Kidney epithelial cell (primary cell): Measurements from ENCODE around the gene NMT1. TPM values are rescaled to one million over a fixed set of nuclear protein-coding genes. Genes with fewer than 3 reads are reported as not detected.

Experiments used
- DNase-seq: peaks from one replicate; pipeline ENCODE4 v3.0.0-alpha.2; 2010; ENCODE audit warnings: low read depth
- H3K27me3 ChIP-seq: 2 replicates; pipeline ENCODE4 v1.6.0; 2011; ENCODE audit warnings: low read length; ENCODE audit not compliant: control insufficient read depth, insufficient read depth
- H3K36me3 ChIP-seq: 2 replicates; pipeline ENCODE4 v1.5.1; 2011; ENCODE audit warnings: low read length; ENCODE audit not compliant: control insufficient read depth, insufficient read depth
- H3K4me3 ChIP-seq: 2 replicates; pipeline ENCODE4 v1.5.1; 2011; ENCODE audit warnings: low read depth, mild to moderate bottlenecking, control low read depth, low read length
- CTCF ChIP-seq: IDR thresholded peaks from 2 replicates; pipeline ENCODE4 v1.5.1; 2011; ENCODE audit warnings: mild to moderate bottlenecking, moderate library complexity, low read length, control low read depth, inconsistent platforms; ENCODE audit not compliant: insufficient read depth, poor library complexity, severe bottlenecking
- total RNA-seq: library from RNA; depleted of rRNA; stranded (reverse); fragments of >200 nt; gene quantifications from 2 replicates; pipeline ENCODE4 v1.2.3, GENCODE V29; 2015

Gene NMT1
- total RNA-seq, 1 donor from 2014 or later = 68.0 TPM

GRCh38 chr17:45086391-45086790 lies 25.3 kb downstream of the NMT1 start:
- H3K4me3 ChIP-seq = no peak overlapping the region
- peaks cover 2% of the 10 kb centered on the region for H3K36me3 ChIP-seq
- H3K27me3 ChIP-seq = no peaks in the 10 kb centered on the region
- TF ChIP-seq CTCF = no peak
- DNase-seq = no peak

GRCh38 chr17:45086865-45087503 lies 25.9 kb downstream of the NMT1 start:
- Histone ChIP-seq H3K4me3 (no peak overlapping the region), H3K36me3 (peaks cover 2% of the 10 kb centered on the region), H3K27me3 (no peaks in the 10 kb centered on the region)
- no peak for DNase-seq
- TF ChIP-seq CTCF = no peak

GRCh38 chr17:45087504-45087975 lies 26.4 kb downstream of the NMT1 start:
- H3K4me3 ChIP-seq = no peak overlapping the region
- no peak for TF ChIP-seq CTCF
- H3K27me3 ChIP-seq = no peaks in the 10 kb centered on the region
- no peak for DNase-seq
- H3K36me3 ChIP-seq = peaks cover 2% of the 10 kb centered on the region

- no peak for DNase-seq
- TF ChIP-seq CTCF = no peak
- no peaks in the 10 kb centered on the region for H3K27me3 ChIP-seq
- H3K36me3 ChIP-seq = peaks cover 2% of the 10 kb centered on the region
- no peak overlapping the region for H3K4me3 ChIP-seq
Observed at GRCh38 chr17:45087978-45088377, 26.9 kb downstream of the NMT1 start.

- DNase-seq = no peak
- no peak for TF ChIP-seq CTCF
- Histone ChIP-seq H3K36me3 (peaks cover 2% of the 10 kb centered on the region), H3K4me3 (no peak overlapping the region), H3K27me3 (no peaks in the 10 kb centered on the region)
Observed at GRCh38 chr17:45088741-45089140, 27.6 kb downstream of the NMT1 start.

- H3K36me3 ChIP-seq = peaks cover 4% of the 10 kb centered on the region
- TF ChIP-seq CTCF = no peak
- no peak for DNase-seq
- no peaks in the 10 kb centered on the region for H3K27me3 ChIP-seq
- no peak overlapping the region for H3K4me3 ChIP-seq
Observed at GRCh38 chr17:45090711-45091110, 29.6 kb downstream of the NMT1 start.
